ENCODE measurements around the gene TMPRSS6. TPM values are rescaled to one million over a fixed set of nuclear protein-coding genes. Genes with fewer than 3 reads are reported as not detected.

Gene TMPRSS6
- total RNA-seq, 1 donor = not detected

DNA sequence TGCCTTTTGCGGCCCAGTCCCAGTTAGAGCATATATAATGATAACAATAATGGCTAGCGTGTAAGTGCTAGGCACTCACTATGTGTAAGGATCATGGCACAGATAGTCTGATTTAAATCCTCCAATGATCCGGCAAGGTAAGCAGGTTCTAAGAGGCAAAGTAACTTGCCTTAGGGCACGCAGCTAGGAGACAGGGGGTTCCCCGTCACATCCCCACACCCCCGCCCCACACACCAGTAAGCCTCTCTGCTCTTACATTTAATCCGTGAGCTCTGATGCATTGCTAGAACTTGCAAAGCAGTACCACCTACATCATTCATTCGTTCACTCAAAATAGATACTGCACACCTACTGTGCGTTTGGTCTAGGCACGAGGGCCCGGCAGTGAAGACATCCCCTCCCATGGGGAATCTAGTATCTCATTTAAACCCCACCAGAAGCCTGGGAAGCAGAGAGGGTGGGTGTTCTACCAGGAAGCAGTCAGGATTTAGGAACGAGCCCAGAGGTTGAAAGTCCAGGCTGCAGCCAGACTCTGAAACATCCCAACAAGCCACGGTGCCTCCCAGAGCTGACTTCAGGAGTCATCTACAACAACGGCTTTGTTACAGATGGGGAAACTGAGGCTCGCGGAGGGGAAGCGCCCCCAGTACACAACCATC is 20.6 kb downstream of the TMPRSS6 start:
- H3K9me3 ChIP-seq (ENCODE audit: low read depth, low read length) = no peaks in the 10 kb centered on the region
- no peaks in the 10 kb centered on the region for H4K20me1 ChIP-seq (ENCODE audit: insufficient read depth, low read length)
- no peaks in the 10 kb centered on the region for H3K79me2 ChIP-seq (ENCODE audit: insufficient read depth, low read length)
- no peak overlapping the region for H3K4me3 ChIP-seq (ENCODE audit: insufficient read depth, low read length)
- H3K27ac ChIP-seq (ENCODE audit: low read depth, low read length) = no peak overlapping the region
- no peak overlapping the region for H3K4me2 ChIP-seq (ENCODE audit: insufficient read depth, low read length)
- H3K36me3 ChIP-seq (ENCODE audit: insufficient read depth, low read length) = no peaks in the 10 kb centered on the region
- no peaks in the 10 kb centered on the region for H3K4me1 ChIP-seq (ENCODE audit: insufficient read depth, low read length)
- peaks cover 12% of the 10 kb centered on the region for H3K27me3 ChIP-seq (ENCODE audit: insufficient read depth, low read length)
- TF ChIP-seq, protein P1, sequence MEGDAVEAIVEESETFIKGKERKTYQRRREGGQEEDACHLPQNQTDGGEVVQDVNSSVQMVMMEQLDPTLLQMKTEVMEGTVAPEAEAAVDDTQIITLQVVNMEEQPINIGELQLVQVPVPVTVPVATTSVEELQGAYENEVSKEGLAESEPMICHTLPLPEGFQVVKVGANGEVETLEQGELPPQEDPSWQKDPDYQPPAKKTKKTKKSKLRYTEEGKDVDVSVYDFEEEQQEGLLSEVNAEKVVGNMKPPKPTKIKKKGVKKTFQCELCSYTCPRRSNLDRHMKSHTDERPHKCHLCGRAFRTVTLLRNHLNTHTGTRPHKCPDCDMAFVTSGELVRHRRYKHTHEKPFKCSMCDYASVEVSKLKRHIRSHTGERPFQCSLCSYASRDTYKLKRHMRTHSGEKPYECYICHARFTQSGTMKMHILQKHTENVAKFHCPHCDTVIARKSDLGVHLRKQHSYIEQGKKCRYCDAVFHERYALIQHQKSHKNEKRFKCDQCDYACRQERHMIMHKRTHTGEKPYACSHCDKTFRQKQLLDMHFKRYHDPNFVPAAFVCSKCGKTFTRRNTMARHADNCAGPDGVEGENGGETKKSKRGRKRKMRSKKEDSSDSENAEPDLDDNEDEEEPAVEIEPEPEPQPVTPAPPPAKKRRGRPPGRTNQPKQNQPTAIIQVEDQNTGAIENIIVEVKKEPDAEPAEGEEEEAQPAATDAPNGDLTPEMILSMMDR (IDR thresholded peaks at IDR 0.05; ENCODE audit: extremely low read depth, low read depth, low read length) = no peak
- no peak overlapping the region for H2AFZ ChIP-seq (ENCODE audit: low read length)
- no peak for DNase-seq (ENCODE audit: insufficient read length, low spot score, missing footprints)

DNA sequence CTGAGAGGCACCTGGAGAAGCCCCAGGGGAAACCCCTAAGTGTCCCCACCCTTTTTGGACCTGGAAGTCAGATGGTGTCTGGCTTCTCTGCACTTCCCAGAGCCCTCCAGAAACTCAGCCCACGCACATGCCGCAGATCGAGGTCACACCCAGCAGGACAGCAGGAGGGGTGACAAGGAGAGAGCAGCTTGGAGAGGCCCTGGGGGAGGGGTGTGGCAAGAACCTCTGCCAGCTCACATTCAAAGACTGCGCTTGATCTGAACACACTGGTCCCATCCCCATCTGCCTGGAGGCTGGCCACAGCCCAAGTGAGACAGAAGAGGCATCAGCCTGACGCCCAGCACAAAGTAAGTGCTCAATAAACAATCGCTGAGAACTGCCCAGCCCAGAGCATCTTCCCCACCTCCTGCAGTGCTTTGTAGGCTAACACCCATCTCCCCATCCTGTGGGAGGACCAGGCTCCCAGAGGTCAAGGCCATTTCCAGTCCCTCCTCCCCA is 21.4 kb downstream of the TMPRSS6 start:
- H2AFZ ChIP-seq (ENCODE audit: low read length) = no peak overlapping the region
- no peaks in the 10 kb centered on the region for H3K4me1 ChIP-seq (ENCODE audit: insufficient read depth, low read length)
- H3K36me3 ChIP-seq (ENCODE audit: insufficient read depth, low read length) = no peaks in the 10 kb centered on the region
- no peak overlapping the region for H3K27ac ChIP-seq (ENCODE audit: low read depth, low read length)
- H3K4me2 ChIP-seq (ENCODE audit: insufficient read depth, low read length) = no peak overlapping the region
- H3K79me2 ChIP-seq (ENCODE audit: insufficient read depth, low read length) = no peaks in the 10 kb centered on the region
- no peaks in the 10 kb centered on the region for H3K9me3 ChIP-seq (ENCODE audit: low read depth, low read length)
- H4K20me1 ChIP-seq (ENCODE audit: insufficient read depth, low read length) = no peaks in the 10 kb centered on the region
- H3K27me3 ChIP-seq (ENCODE audit: insufficient read depth, low read length) = peaks cover 16% of the 10 kb centered on the region
- no peak overlapping the region for H3K4me3 ChIP-seq (ENCODE audit: insufficient read depth, low read length)
- DNase-seq (ENCODE audit: insufficient read length, low spot score, missing footprints) = no peak
- TF ChIP-seq, protein P1 (IDR thresholded peaks at IDR 0.05; ENCODE audit: extremely low read depth, low read depth, low read length) = no peak

DNA sequence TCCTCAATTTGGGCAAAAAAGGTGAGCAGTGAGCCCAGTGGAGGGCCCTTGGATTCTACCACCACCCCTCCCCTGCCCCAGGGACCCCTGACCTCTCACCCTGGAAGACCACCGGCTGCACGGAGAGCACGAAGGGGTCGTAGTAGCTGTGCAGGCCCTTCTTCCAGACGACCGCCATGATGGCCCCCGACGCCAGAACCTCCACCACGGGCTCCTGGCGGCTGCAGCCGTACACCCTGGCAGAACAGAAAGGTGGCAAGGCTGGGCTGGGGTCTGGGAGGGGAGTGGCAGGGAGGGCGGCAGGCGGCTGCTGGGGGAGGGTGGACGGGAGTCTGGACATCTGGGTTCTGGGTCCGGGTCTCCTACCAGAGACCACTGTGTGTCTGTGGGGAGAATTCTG is 23.3 kb downstream of the TMPRSS6 start:
- no peaks in the 10 kb centered on the region for H3K79me2 ChIP-seq (ENCODE audit: insufficient read depth, low read length)
- peaks cover 16% of the 10 kb centered on the region for H3K27me3 ChIP-seq (ENCODE audit: insufficient read depth, low read length)
- H3K36me3 ChIP-seq (ENCODE audit: insufficient read depth, low read length) = no peaks in the 10 kb centered on the region
- H3K4me1 ChIP-seq (ENCODE audit: insufficient read depth, low read length) = no peaks in the 10 kb centered on the region
- no peaks in the 10 kb centered on the region for H3K9me3 ChIP-seq (ENCODE audit: low read depth, low read length)
- H3K27ac ChIP-seq (ENCODE audit: low read depth, low read length) = no peak overlapping the region
- TF ChIP-seq, protein P1 (IDR thresholded peaks at IDR 0.05; ENCODE audit: extremely low read depth, low read depth, low read length) = no peak
- H4K20me1 ChIP-seq (ENCODE audit: insufficient read depth, low read length) = no peaks in the 10 kb centered on the region
- DNase-seq (ENCODE audit: insufficient read length, low spot score, missing footprints) = no peak
- H2AFZ ChIP-seq (ENCODE audit: low read length) = no peak overlapping the region
- no peak overlapping the region for H3K4me3 ChIP-seq (ENCODE audit: insufficient read depth, low read length)
- no peak overlapping the region for H3K4me2 ChIP-seq (ENCODE audit: insufficient read depth, low read length)

DNA sequence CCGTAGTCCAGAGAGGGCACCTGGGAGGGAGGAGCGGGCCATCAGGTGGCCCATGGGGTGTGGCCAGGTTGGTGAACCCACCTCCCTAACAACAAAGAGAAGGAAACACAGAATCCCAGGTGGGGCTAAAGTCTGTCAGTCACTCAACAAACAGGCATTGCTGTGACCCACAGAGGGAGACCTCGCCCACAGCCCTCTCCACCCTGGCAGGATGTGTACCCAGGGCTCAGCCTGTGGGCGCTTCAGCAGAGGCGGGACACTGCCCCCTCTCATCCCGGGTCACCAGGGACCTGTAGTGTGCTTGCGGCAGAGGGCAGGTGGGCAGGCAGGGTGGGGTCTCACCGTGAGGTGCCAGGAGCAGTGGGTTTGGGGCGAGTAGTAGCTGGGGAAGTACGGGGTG is 25.1 kb downstream of the TMPRSS6 start:
- TF ChIP-seq, protein P1 (IDR thresholded peaks at IDR 0.05; ENCODE audit: extremely low read depth, low read depth, low read length) = no peak
- Histone ChIP-seq H3K79me2 (ENCODE audit: insufficient read depth, low read length) (no peaks in the 10 kb centered on the region), H3K4me1 (ENCODE audit: insufficient read depth, low read length) (no peaks in the 10 kb centered on the region), H3K4me3 (ENCODE audit: insufficient read depth, low read length) (no peak overlapping the region), H4K20me1 (ENCODE audit: insufficient read depth, low read length) (no peaks in the 10 kb centered on the region), H3K27ac (ENCODE audit: low read depth, low read length) (no peak overlapping the region), H3K36me3 (ENCODE audit: insufficient read depth, low read length) (no peaks in the 10 kb centered on the region), H2AFZ (ENCODE audit: low read length) (no peak overlapping the region), H3K27me3 (ENCODE audit: insufficient read depth, low read length) (peaks cover 16% of the 10 kb centered on the region), H3K4me2 (ENCODE audit: insufficient read depth, low read length) (no peak overlapping the region), H3K9me3 (ENCODE audit: low read depth, low read length) (no peaks in the 10 kb centered on the region)
- DNase-seq (ENCODE audit: insufficient read length, low spot score, missing footprints) = no peak
